WERI-Rb-1 (cell line): Measurements from ENCODE around the gene ZC3H12A.

ENCODE experiments used
- DNase-seq: peaks from one replicate; pipeline ENCODE4 v3.0.0-alpha.2; 2020
- H3K27ac ChIP-seq: fragments of 250-450 bp; sonication (Bioruptor Pico); 2 replicates; pipeline ENCODE4 v1.5.1; 2020; ENCODE audit warnings: mild to moderate bottlenecking, moderate library complexity
- H3K27me3 ChIP-seq: fragments of 250-450 bp; sonication (Bioruptor Pico); 2 replicates; pipeline ENCODE4 v1.5.1; 2021; ENCODE audit warnings: mild to moderate bottlenecking, low read depth, moderate library complexity; ENCODE audit not compliant: insufficient read depth, severe bottlenecking
- H3K36me3 ChIP-seq: fragments of 250-450 bp; sonication (Bioruptor Pico); 2 replicates; pipeline ENCODE4 v1.5.1; 2020; ENCODE audit warnings: mild to moderate bottlenecking, moderate library complexity
- H3K4me3 ChIP-seq: 2 replicates; pipeline ENCODE4 v1.5.1; 2011; ENCODE audit warnings: low read depth, mild to moderate bottlenecking, control low read depth, low read length
- H3K9me3 ChIP-seq: fragments of 250-450 bp; sonication (Bioruptor Pico); 2 replicates; pipeline ENCODE4 v1.5.1; 2021; ENCODE audit warnings: mild to moderate bottlenecking, moderate library complexity; ENCODE audit not compliant: severe bottlenecking
- CTCF ChIP-seq: IDR thresholded peaks from 2 replicates; pipeline ENCODE4 v1.5.1; 2011; ENCODE audit warnings: low read depth, mild to moderate bottlenecking, control low read depth, inconsistent platforms, low read length

The ZC3H12A gene

GRCh38 chr1:37439349-37439995 is 34.9 kb upstream of the ZC3H12A start:
- TF ChIP-seq CTCF = no peak
- H3K27me3 ChIP-seq = no peaks in the 10 kb centered on the region
- H3K4me3 ChIP-seq = no peak overlapping the region
- H3K27ac ChIP-seq = peak overlapping the region; percentile 61
- no peaks in the 10 kb centered on the region for H3K9me3 ChIP-seq
- DNase-seq = peak; percentile 34
- no peaks in the 10 kb centered on the region for H3K36me3 ChIP-seq

GRCh38 chr1:37441490-37441889 is 32.9 kb upstream of the ZC3H12A start:
- no peak for TF ChIP-seq CTCF
- H3K4me3 ChIP-seq = no peak overlapping the region

GRCh38 chr1:37442139-37442538 is 32.2 kb upstream of the ZC3H12A start:
- no peak overlapping the region for H3K27ac ChIP-seq
- no peak overlapping the region for H3K4me3 ChIP-seq
- no peaks in the 10 kb centered on the region for H3K27me3 ChIP-seq
- no peaks in the 10 kb centered on the region for H3K9me3 ChIP-seq
- no peak for TF ChIP-seq CTCF
- no peaks in the 10 kb centered on the region for H3K36me3 ChIP-seq
- no peak for DNase-seq

More at GRCh38 chr1:37441490-37441889, 32.9 kb upstream of the ZC3H12A start:
- no peaks in the 10 kb centered on the region for H3K36me3 ChIP-seq
- H3K9me3 ChIP-seq = no peaks in the 10 kb centered on the region
- no peak overlapping the region for H3K27ac ChIP-seq
- H3K27me3 ChIP-seq = no peaks in the 10 kb centered on the region
- DNase-seq = no peak

- Histone ChIP-seq H3K36me3 (no peaks in the 10 kb centered on the region), H3K27me3 (no peaks in the 10 kb centered on the region), H3K27ac (no peak overlapping the region), H3K9me3 (no peaks in the 10 kb centered on the region), H3K4me3 (no peak overlapping the region)
- no peak for DNase-seq
- no peak for TF ChIP-seq CTCF
Observed at GRCh38 chr1:37442644-37443043, 31.7 kb upstream of the ZC3H12A start.

GRCh38 chr1:37446874-37447273 is 27.5 kb upstream of the ZC3H12A start:
- no peaks in the 10 kb centered on the region for H3K9me3 ChIP-seq
- H3K27me3 ChIP-seq = no peaks in the 10 kb centered on the region
- DNase-seq = no peak
- TF ChIP-seq CTCF = no peak
- no peaks in the 10 kb centered on the region for H3K36me3 ChIP-seq
- H3K4me3 ChIP-seq = no peak overlapping the region
- no peak overlapping the region for H3K27ac ChIP-seq

GRCh38 chr1:37448185-37448584 is 26.2 kb upstream of the ZC3H12A start:
- peak; percentile 13; the same call in 1 of the 2 replicates for TF ChIP-seq CTCF
- Histone ChIP-seq H3K9me3 (no peaks in the 10 kb centered on the region), H3K36me3 (no peaks in the 10 kb centered on the region), H3K4me3 (no peak overlapping the region), H3K27me3 (no peaks in the 10 kb centered on the region), H3K27ac (no peak overlapping the region)
- DNase-seq = no peak
